Skin of body (tissue), 3 donors: Measurements from ENCODE around the gene STX1A. TPM values are rescaled to one million over a fixed set of nuclear protein-coding genes. Genes with fewer than 3 reads are reported as not detected.

ENCODE experiments used
- DNase-seq: peaks from one replicate; lab custom pipeline; 2025; lab: John Stamatoyannopoulos, UW
- small RNA-seq: library from RNA; depleted of rRNA; stranded (forward); fragments of <200 nt; gene quantifications from one replicate; pipeline ENCODE3, GENCODE V24; 2014; ENCODE audit warnings: low replicate concordance
- total RNA-seq: library from RNA; depleted of rRNA; stranded (reverse); fragments of >200 nt; gene quantifications from one replicate; pipeline ENCODE4 v1.2.3, GENCODE V29; 2014

Gene STX1A
- total RNA-seq, 1 donor from 2014 or later, result 8.5 TPM

- no peak for DNase-seq
Observed at GRCh38 chr7:73652541-73652949, 66.9 kb downstream of the STX1A start.

GRCh38 chr7:73650524-73650923 is 68.9 kb downstream of the STX1A start:
- DNase-seq, result no peak

- DNase-seq, result no peak
Observed at GRCh38 chr7:73649576-73649975, 69.9 kb downstream of the STX1A start.

Small RNA genes lying within 50 kb of the gene (small RNA-seq; reads per million reads assigned to genes)
- gene MIR4284 (not detected), gene RN7SL265P (not detected)

Other genes starting within 250 kb of the STX1A start
- gene BAZ1B, start 197.4 kb downstream of the STX1A start, total RNA-seq, result 43.1 TPM
- 8.5 TPM for gene BCL7B, start 162.0 kb downstream of the STX1A start, total RNA-seq
- 33.2 TPM for gene TBL2, start 141.1 kb downstream of the STX1A start, total RNA-seq
- 22.3 TPM for gene MLXIPL, start 95.1 kb downstream of the STX1A start, total RNA-seq
- gene VPS37D, start 51.8 kb downstream of the STX1A start, total RNA-seq, result 3.6 TPM
- 3.4 TPM for gene DNAJC30, start 36.2 kb downstream of the STX1A start, total RNA-seq
- gene BUD23, start 36.1 kb downstream of the STX1A start, total RNA-seq, result 28.0 TPM
- gene ABHD11, start 19.1 kb upstream of the STX1A start, total RNA-seq, result 8.0 TPM
- gene CLDN3, start 50.6 kb upstream of the STX1A start, total RNA-seq, result 0.20 TPM
- gene CLDN4, start 111.3 kb upstream of the STX1A start, total RNA-seq, result 75.4 TPM
- gene METTL27, start 122.8 kb upstream of the STX1A start, total RNA-seq, result 3.2 TPM
- gene TMEM270, start 141.5 kb upstream of the STX1A start, total RNA-seq, result not detected